ENCODE data around the gene TEX13A. TPM values are rescaled to one million over a fixed set of nuclear protein-coding genes. Genes with fewer than 3 reads are reported as not detected.
A peak's percentile ranks its signal among the peaks of the same experiment; 100 is the strongest.
"Not testable (repeated sequence)": the region's sequence is repeated elsewhere in the genome, so short reads cannot be mapped to it uniquely, and the experiment has no call there.

TEX13A gene
- total RNA-seq, 4 donors from 2014 or later = not detected

DNA sequence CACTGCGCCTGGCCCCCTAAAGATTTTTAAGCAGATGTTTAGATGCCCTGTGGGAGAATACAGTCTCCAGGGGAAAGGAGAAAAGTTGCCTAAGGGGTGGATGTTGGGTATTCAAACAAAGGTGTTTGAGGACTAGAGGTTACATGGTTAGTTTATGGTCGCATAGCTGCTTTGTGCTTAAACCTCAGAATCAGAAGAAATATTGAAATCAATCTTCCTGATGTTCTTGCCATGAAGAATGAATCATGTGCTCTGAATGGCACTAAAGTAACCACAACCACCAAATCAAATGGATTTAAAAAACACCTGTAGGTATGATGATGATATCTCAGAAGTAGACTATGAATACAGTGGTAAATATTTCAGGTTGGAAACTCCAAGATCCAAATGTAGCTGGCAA lies 42.7 kb upstream of the TEX13A start:
- no peaks in the 10 kb centered on the region for H3K4me1 ChIP-seq
- H3K4me3 ChIP-seq = no peak overlapping the region
- WGBS, 2 donors = 83 to 100% methylated on average over 2 of the region's 2 CpGs
- H3K36me3 ChIP-seq = no peaks in the 10 kb centered on the region
- no peak for TF ChIP-seq EP300 (IDR thresholded peaks at IDR 0.05)
- no peak for TF ChIP-seq POLR2A (IDR thresholded peaks at IDR 0.05)
- TF ChIP-seq, protein P1, sequence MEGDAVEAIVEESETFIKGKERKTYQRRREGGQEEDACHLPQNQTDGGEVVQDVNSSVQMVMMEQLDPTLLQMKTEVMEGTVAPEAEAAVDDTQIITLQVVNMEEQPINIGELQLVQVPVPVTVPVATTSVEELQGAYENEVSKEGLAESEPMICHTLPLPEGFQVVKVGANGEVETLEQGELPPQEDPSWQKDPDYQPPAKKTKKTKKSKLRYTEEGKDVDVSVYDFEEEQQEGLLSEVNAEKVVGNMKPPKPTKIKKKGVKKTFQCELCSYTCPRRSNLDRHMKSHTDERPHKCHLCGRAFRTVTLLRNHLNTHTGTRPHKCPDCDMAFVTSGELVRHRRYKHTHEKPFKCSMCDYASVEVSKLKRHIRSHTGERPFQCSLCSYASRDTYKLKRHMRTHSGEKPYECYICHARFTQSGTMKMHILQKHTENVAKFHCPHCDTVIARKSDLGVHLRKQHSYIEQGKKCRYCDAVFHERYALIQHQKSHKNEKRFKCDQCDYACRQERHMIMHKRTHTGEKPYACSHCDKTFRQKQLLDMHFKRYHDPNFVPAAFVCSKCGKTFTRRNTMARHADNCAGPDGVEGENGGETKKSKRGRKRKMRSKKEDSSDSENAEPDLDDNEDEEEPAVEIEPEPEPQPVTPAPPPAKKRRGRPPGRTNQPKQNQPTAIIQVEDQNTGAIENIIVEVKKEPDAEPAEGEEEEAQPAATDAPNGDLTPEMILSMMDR (IDR thresholded peaks at IDR 0.05) = no peak
- no peaks in the 10 kb centered on the region for H3K9me3 ChIP-seq
- peaks cover 0 to 15% of the 10 kb centered on the region in 2 donors for H3K27me3 ChIP-seq
- no peak for DNase-seq (ENCODE audit: low spot score in 2 of 2)
- no peak overlapping the region for H3K27ac ChIP-seq

DNA sequence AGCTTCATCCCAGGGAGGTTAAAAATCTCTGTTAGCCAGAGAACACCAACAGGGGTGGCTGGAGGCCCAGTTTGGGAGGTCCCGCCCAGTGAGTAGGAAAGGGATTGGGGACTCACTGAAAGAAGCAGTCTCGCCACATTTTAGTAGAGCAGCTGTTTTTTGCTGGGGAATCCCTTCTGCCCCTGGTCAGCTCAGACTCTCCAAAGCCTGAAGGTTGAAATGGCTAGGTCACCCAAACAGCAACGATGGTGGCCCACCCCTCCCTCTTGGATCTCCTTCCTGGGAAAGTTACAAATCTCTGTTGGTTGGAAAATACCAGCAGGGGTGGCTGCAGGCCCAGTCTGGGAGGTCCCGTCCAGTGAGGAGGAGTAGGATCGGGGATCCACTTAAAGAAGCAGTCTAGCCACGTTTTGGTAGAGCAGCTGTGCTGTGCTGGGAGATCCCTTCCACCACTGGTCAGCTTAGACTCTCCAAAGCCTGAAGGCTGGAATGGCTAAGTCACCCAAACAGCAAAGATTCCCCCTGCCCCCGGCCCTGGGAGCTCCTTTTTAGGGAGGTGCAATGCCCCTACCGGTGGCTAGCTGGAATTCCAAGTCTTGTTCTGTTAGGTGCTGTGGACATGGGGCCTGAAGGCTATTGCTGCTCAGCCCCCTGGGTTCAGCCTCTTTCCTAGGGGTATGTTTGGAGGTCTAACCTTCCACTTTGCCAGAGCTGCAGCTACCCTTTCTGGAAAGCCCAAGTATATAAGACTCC lies 40.0 kb upstream of the TEX13A start:
- H3K4me3 ChIP-seq = no peak overlapping the region
- WGBS, 2 donors = 68 to 70% methylated on average over 3 to 8 of the region's 8 CpGs
- no peaks in the 10 kb centered on the region for H3K4me1 ChIP-seq
- peak; percentile 3 to 11 for DNase-seq (ENCODE audit: low spot score in 2 of 2)
- H3K36me3 ChIP-seq = no peaks in the 10 kb centered on the region
- no peak overlapping the region for H3K27ac ChIP-seq
- TF ChIP-seq POLR2A (IDR thresholded peaks at IDR 0.05) (no peak), EP300 (IDR thresholded peaks at IDR 0.05) (no peak)
- TF ChIP-seq, protein P1 (IDR thresholded peaks at IDR 0.05) = no peak
- H3K9me3 ChIP-seq = no peaks in the 10 kb centered on the region
- peaks cover 0 to 19% of the 10 kb centered on the region in 2 donors for H3K27me3 ChIP-seq

DNA sequence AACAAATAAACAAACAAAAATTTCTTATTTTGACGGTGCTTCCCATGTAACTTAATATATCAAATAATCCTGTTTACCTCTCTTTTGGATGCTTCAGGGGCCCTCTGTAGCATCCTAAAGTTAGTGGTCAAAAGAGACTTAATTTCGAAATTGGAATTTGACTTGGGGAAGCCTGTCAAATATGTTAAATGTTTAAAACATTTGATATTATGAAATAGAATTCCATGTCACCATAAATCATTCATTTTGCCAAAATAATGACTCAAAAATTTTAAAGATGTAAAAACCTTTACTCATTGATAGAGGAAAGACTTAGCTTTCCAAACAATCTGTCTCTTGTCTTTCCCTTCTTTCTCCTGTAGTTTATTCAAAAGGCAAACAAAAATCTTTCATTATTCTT lies 20.6 kb upstream of the TEX13A start:
- peaks cover 0 to 4% of the 10 kb centered on the region in 2 donors for H3K27me3 ChIP-seq
- no peak overlapping the region for H3K27ac ChIP-seq
- WGBS, 2 donors = 48 to 60% methylated on average over 2 of the region's 2 CpGs
- no peaks in the 10 kb centered on the region for H3K36me3 ChIP-seq
- no peaks in the 10 kb centered on the region for H3K9me3 ChIP-seq
- H3K4me3 ChIP-seq = no peak overlapping the region
- TF ChIP-seq EP300 (IDR thresholded peaks at IDR 0.05) (no peak), POLR2A (IDR thresholded peaks at IDR 0.05) (no peak)
- TF ChIP-seq, protein P1 (IDR thresholded peaks at IDR 0.05) = no peak
- H3K4me1 ChIP-seq = no peaks in the 10 kb centered on the region
- no peak for DNase-seq (ENCODE audit: low spot score in 2 of 2)

DNA sequence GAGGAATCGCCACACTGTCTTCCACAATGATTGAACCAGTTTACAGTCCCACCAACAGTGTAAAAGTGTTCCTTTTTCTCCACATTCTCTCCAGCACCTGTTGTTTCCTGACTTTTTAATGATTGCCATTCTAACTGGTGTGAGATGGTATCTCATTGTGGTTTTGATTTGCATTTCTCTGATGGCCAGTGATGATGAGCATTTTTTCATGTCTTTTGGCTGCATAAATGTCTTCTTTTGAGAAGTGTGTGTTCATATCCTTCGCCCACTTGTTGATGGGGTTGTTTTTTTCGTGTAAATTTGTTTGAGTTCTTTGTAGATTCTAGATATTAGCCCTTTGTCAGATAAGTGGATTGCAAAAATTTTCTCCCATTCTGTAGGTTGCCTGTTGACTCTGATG lies 16.9 kb upstream of the TEX13A start:
- H3K9me3 ChIP-seq; H3K4me3 ChIP-seq; DNase-seq (ENCODE audit: low spot score in 2 of 2); H3K36me3 ChIP-seq; H3K27me3 ChIP-seq; H3K4me1 ChIP-seq; H3K27ac ChIP-seq: not testable (repeated sequence)
- 64 to 94% methylated on average over 3 of the region's 3 CpGs for WGBS, 2 donors

DNA sequence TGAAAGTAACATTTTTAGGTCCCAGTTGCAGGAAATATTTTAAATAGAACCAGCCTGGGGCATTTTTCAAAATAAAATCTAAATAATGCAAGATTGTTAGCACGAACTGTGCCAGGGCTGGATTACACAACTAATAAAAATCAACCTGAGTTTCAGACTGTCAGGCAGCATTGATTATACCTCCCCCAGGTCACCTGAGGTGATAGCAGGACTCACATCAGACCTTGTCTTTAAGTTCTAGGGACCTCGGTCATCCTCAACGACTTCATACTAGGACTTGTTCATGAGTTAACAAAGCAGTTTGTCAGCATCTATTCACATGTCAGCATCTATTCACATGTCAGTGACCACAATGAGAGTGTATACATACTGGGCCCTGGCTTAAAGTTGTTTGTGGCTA lies 8.7 kb upstream of the TEX13A start:
- Histone ChIP-seq H3K36me3 (no peaks in the 10 kb centered on the region), H3K4me3 (no peak overlapping the region), H3K9me3 (no peaks in the 10 kb centered on the region), H3K27me3 (peaks cover 0 to 4% of the 10 kb centered on the region in 2 donors), H3K27ac (no peak overlapping the region), H3K4me1 (no peaks in the 10 kb centered on the region)
- DNase-seq (ENCODE audit: low spot score in 2 of 2) = no peak
- TF ChIP-seq EP300 (IDR thresholded peaks at IDR 0.05) (no peak), POLR2A (IDR thresholded peaks at IDR 0.05) (no peak)
- TF ChIP-seq, protein P1 (IDR thresholded peaks at IDR 0.05) = no peak
- WGBS, 2 donors = 64 to 66% methylated on average over 3 of the region's 3 CpGs
